B cell (primary cell): ENCODE results near the gene CECR2. TPM values are rescaled to one million over a fixed set of nuclear protein-coding genes. Genes with fewer than 3 reads are reported as not detected.

Experiments used
- ATAC-seq: fragments of 200-7000 bp; cut with Tn5 transposase; one replicate; pipeline ENCODE4 v1.10.0; 2021; ENCODE audit warnings: low read depth, mild to moderate bottlenecking, moderate number of reproducible peaks, moderate library complexity
- CTCF ChIA-PET: fragments of 350-600 bp; sonication (Branson Sonifier 250); formaldehyde crosslinking; loops from one replicate; lab custom pipeline; 2021; ENCODE audit warnings: antibody characterized with exemption, inconsistent platforms; lab: Charles Lee
- POLR2A ChIA-PET: fragments of 350-600 bp; sonication (Branson Sonifier 250); formaldehyde crosslinking; loops from one replicate; lab custom pipeline; 2021; ENCODE audit warnings: antibody characterized with exemption; lab: Charles Lee
- DNase-seq: peaks from one replicate; pipeline ENCODE4 v3.0.0; 2013
- H2AFZ ChIP-seq: 2 replicates; pipeline ENCODE4 v1.6.1; 2012; ENCODE audit warnings: mild to moderate bottlenecking, low read depth, low read length; ENCODE audit not compliant: insufficient read depth, poor library complexity, severe bottlenecking
- H3K27ac ChIP-seq, 2 donors: 1 replicate in 1 of 2; 2 replicates in 1 of 2; pipeline ENCODE4 v1.5.1; 2012 to 2013; ENCODE audit warnings: low read length in 2 of 2, mild to moderate bottlenecking in 2 of 2, moderate library complexity in 1 of 2
- H3K27me3 ChIP-seq, 4 experiments: fragments of 200-600 bp in 1 of 4; sonication (generic) in 1 of 4; replicated peaks in 1 of 4; 1 replicate in 2 of 4; 2 replicates in 2 of 4; pipeline versions ENCODE4 v1.6.1 to v1.7.0; 2013 to 2016; ENCODE audit warnings: low read length in 3 of 4, mild to moderate bottlenecking in 2 of 4, mixed read lengths in 1 of 4, moderate library complexity in 1 of 4; ENCODE audit not compliant: insufficient read depth in 4 of 4, control insufficient read depth in 3 of 4; ENCODE audit errors: control extremely low read depth in 1 of 4
- H3K36me3 ChIP-seq, 2 experiments: replicated peaks in 1 of 2; 1 replicate in 1 of 2; 2 replicates in 1 of 2; pipeline versions ENCODE4 v1.6.1 to v1.7.1; 2013; ENCODE audit warnings: low read length in 1 of 2; ENCODE audit not compliant: insufficient read depth in 2 of 2, control insufficient read depth in 1 of 2; ENCODE audit errors: control extremely low read depth in 1 of 2, extremely low read depth in 1 of 2
- H3K4me1 ChIP-seq, 2 donors: fragments of 200-600 bp in 1 of 2; sonication (generic) in 1 of 2; 1 replicate in 1 of 2; 2 replicates in 1 of 2; pipeline versions ENCODE4 v1.5.1 to v1.6.1; 2013 to 2017; ENCODE audit warnings: low read length in 2 of 2; ENCODE audit not compliant: control insufficient read depth in 2 of 2, insufficient read depth in 2 of 2
- H3K4me2 ChIP-seq: replicated peaks from 2 replicates; pipeline ENCODE3; 2012; ENCODE audit warnings: mild to moderate bottlenecking, low read depth, low read length; ENCODE audit not compliant: poor library complexity, severe bottlenecking
- H3K4me3 ChIP-seq, 5 experiments: fragments of 200-600 bp in 1 of 5; sonication (generic) in 1 of 5; 1 replicate in 3 of 5; 2 replicates in 2 of 5; pipeline versions ENCODE4 v1.5.1 to v1.7.0; 2011 to 2016; ENCODE audit warnings: low read length in 4 of 5, mild to moderate bottlenecking in 4 of 5, low read depth in 2 of 5, control low read depth in 1 of 5, moderate library complexity in 1 of 5; ENCODE audit not compliant: insufficient read depth in 1 of 5; ENCODE audit errors: control extremely low read depth in 1 of 5, extremely low read depth in 1 of 5
- H3K79me2 ChIP-seq: fragments of 200-600 bp; sonication (generic); one replicate; pipeline ENCODE4 v1.6.0; 2016; ENCODE audit warnings: low read length; ENCODE audit not compliant: control insufficient read depth, insufficient read depth
- H3K9ac ChIP-seq: fragments of 200-600 bp; sonication (generic); 2 replicates; pipeline ENCODE4 v1.6.1; 2017; ENCODE audit warnings: mild to moderate bottlenecking, low read length, moderate library complexity
- H3K9me3 ChIP-seq, 3 donors: one replicate each; pipeline versions ENCODE4 v1.6.1 to v1.7.1; 2013; ENCODE audit warnings: low read length in 2 of 3; ENCODE audit not compliant: control insufficient read depth in 2 of 3, insufficient read depth in 1 of 3; ENCODE audit errors: control extremely low read depth in 1 of 3
- H4K20me1 ChIP-seq: 2 replicates; pipeline ENCODE4 v1.6.0; 2012; ENCODE audit warnings: mild to moderate bottlenecking, low read length; ENCODE audit not compliant: insufficient read depth, control insufficient read depth, poor library complexity, severe bottlenecking
- H3K27ac Mint-ChIP-seq: one replicate; pipeline ENCODE4 v1.8.0; 2021; ENCODE audit warnings: mixed read lengths
- H3K27me3 Mint-ChIP-seq: one replicate; pipeline ENCODE4 v1.8.0; 2021; ENCODE audit warnings: mixed read lengths
- H3K4me1 Mint-ChIP-seq: one replicate; pipeline ENCODE4 v1.8.0; 2021; ENCODE audit warnings: mixed read lengths
- H3K4me3 Mint-ChIP-seq: one replicate; pipeline ENCODE4 v1.8.0; 2021; ENCODE audit warnings: mixed read lengths
- H3K9me3 Mint-ChIP-seq: one replicate; pipeline ENCODE4 v1.8.0; 2022; ENCODE audit warnings: mixed read lengths; ENCODE audit not compliant: insufficient read depth
- CTCF ChIP-seq: fragments of 200-600 bp; IDR thresholded peaks from one replicate; pipeline ENCODE4 v1.8.0; 2022; ENCODE audit warnings: antibody characterized with exemption, mild to moderate bottlenecking
- EZH2 ChIP-seq: IDR thresholded peaks from 2 replicates; pipeline ENCODE4 v1.6.1; 2012; ENCODE audit warnings: borderline replicate concordance, low read depth, mild to moderate bottlenecking, moderate library complexity, low read length; ENCODE audit not compliant: insufficient read depth, poor library complexity, severe bottlenecking
- WGBS: methylation state at CpG from one replicate; pipeline ENCODE4 v1.1.5; 2013; ENCODE audit warnings: missing lambda C conversion rate; ENCODE audit not compliant: insufficient coverage; 5-methylcytosine and 5-hydroxymethylcytosine counted together
- intact Hi-C: fragments of 100-400 bp; cut with micrococcal nuclease; formaldehyde crosslinking; loops from one replicate; pipeline ENCODE4 v1.10.0; 2022
- polyA plus RNA-seq: library from polyadenylated mRNA; depleted of rRNA; stranded (reverse); fragments of >200 nt; gene quantifications from 2 replicates; pipeline ENCODE4 v1.2.3, GENCODE V29; 2012
- total RNA-seq, 2 donors: library from RNA; stranded (reverse); fragments of 120-200 nt in 1 of 2; gene quantifications; 1 replicate in 1 of 2; 2 replicates in 1 of 2; pipeline versions ENCODE4 v1.2.3 to v1.2.4, GENCODE V29; 2013 to 2022

Gene CECR2
- total and polyA plus RNA-seq, 2 donors (not counting 1 experiment from before 2014, with no cell fraction given), result 0.13 to 6.6 TPM

- Histone ChIP-seq H3K4me2 (no peak overlapping the region), H3K79me2 (no peaks in the 10 kb centered on the region), H3K9me3 (peaks cover 0 to 7% (median 0%) of the 10 kb centered on the region in 3 donors), H3K36me3 (no peaks in the 10 kb centered on the region), H2AFZ (no peak overlapping the region), H3K4me3 (no peak overlapping the region), H3K4me1 (peaks cover 8% of the 10 kb centered on the region in 2 donors), H4K20me1 (no peaks in the 10 kb centered on the region), H3K27ac (no peak overlapping the region), H3K9ac (no peak overlapping the region), H3K27me3 (no peaks in the 10 kb centered on the region)
- peak overlapping the region; percentile 43 for H3K27ac Mint-ChIP-seq
- TF ChIP-seq EZH2 (no peak), CTCF (no peak)
- H3K4me3 Mint-ChIP-seq, result no peak overlapping the region
- WGBS, result 77% methylated on average over 1 of the region's 5 CpGs
- intact Hi-C loops, result no loop called here
- DNase-seq (no peak), ATAC-seq (no peak)
- H3K9me3 Mint-ChIP-seq, result no peaks in the 10 kb centered on the region
- peaks cover 4% of the 10 kb centered on the region for H3K4me1 Mint-ChIP-seq
- CTCF ChIA-PET, result interaction anchor here (0.7 to 0.8 kb wide), 2 partner anchors 27 to 41 kb away, joined by 4 read pairs; partner anchors contain the start of gene CECR2
- H3K27me3 Mint-ChIP-seq, result no peaks in the 10 kb centered on the region
- POLR2A ChIA-PET, result no interaction called here
These were observed 26.9 kb upstream of the CECR2 start for GRCh38 chr22:17342361-17342760.

GRCh38 chr22:17343766-17344165 lies 25.5 kb upstream of the CECR2 start:
- intact Hi-C loops, result no loop called here
- Histone ChIP-seq H3K27ac (no peak overlapping the region), H4K20me1 (no peaks in the 10 kb centered on the region), H3K9ac (no peak overlapping the region), H3K9me3 (peaks cover 0 to 7% (median 0%) of the 10 kb centered on the region in 3 donors), H3K4me1 (peaks cover 8% of the 10 kb centered on the region in 2 donors), H3K27me3 (no peaks in the 10 kb centered on the region), H3K36me3 (no peaks in the 10 kb centered on the region), H3K4me2 (peak overlapping the region; percentile 25), H2AFZ (no peak overlapping the region), H3K4me3 (no peak overlapping the region), H3K79me2 (no peaks in the 10 kb centered on the region)
- CTCF ChIA-PET, result interaction anchor here (0.6 to 0.9 kb wide), 4 partner anchors 9 to 128 kb away, joined by 3 to 4 read pairs (median 3); no protein-coding TSS in a partner anchor
- ATAC-seq (no peak), DNase-seq (peak; percentile 19)
- 6% methylated on average over 2 of the region's 2 CpGs for WGBS
- Mint-ChIP-seq H3K27me3 (peaks cover 4% of the 10 kb centered on the region), H3K4me1 (peaks cover 4% of the 10 kb centered on the region), H3K27ac (no peak overlapping the region), H3K9me3 (no peaks in the 10 kb centered on the region), H3K4me3 (no peak overlapping the region)
- TF ChIP-seq CTCF (no peak), EZH2 (no peak)
- POLR2A ChIA-PET, result no interaction called here
